ENCODE data around the gene PLPP2.
"Not testable (repeated sequence)": the region's sequence is repeated elsewhere in the genome, so short reads cannot be mapped to it uniquely, and the experiment has no call there.

- TF ChIP-seq, protein P1, sequence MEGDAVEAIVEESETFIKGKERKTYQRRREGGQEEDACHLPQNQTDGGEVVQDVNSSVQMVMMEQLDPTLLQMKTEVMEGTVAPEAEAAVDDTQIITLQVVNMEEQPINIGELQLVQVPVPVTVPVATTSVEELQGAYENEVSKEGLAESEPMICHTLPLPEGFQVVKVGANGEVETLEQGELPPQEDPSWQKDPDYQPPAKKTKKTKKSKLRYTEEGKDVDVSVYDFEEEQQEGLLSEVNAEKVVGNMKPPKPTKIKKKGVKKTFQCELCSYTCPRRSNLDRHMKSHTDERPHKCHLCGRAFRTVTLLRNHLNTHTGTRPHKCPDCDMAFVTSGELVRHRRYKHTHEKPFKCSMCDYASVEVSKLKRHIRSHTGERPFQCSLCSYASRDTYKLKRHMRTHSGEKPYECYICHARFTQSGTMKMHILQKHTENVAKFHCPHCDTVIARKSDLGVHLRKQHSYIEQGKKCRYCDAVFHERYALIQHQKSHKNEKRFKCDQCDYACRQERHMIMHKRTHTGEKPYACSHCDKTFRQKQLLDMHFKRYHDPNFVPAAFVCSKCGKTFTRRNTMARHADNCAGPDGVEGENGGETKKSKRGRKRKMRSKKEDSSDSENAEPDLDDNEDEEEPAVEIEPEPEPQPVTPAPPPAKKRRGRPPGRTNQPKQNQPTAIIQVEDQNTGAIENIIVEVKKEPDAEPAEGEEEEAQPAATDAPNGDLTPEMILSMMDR (IDR thresholded peaks at IDR 0.05): not testable (repeated sequence)
- TF ChIP-seq POLR2AphosphoS5, EP300 (IDR thresholded peaks at IDR 0.05): not testable (repeated sequence)
Observed at GRCh38 chr19:245900-246299, 45.3 kb downstream of the PLPP2 start.
